ENCODE data around the gene FAM193B.

DNA sequence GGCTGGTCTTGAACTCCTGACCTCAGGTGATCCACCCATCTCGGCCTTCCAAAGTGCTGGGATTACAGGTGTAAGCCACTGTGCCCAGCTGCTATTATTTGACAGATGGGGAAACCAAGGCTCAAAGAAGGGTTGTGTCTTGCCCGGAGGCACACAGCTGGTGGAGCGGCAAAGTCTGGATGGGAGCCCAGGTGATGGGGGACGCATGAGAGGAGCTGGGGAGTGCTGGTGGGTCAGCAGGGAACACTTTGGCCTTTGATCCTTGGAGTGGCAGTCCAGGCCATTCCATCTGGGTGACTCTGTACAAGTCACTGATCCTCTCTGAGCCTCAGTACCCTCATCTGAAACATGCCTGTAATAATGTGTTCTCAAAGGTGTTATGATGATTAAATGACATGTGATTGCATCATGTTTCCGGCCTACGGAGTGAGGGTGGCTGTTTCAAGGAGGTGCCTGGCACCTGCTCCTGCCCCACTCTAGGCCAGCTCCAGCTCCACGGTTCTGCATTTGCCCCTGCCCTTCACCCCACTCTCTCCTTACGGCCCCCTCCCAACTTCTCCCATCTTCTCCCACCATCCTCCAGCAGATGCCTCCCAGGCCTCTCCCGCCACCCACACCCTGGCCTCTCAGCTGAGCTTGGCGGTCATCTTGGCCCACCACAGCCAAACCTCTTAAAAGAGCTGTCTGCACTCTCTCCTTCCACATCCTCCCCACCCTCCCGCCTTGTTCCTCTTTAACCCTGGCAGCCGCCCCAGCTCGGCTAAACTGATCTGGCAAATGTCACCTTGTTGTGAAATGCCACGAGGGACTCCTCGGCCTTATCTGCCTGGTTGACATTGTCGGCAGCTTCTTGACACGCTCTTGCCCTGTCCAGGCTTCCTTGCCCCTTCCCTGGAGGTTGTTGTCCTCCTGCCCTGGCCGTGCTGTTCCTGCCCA lies 75.4 kb downstream of the FAM193B start:
- TF ChIP-seq, protein P1, sequence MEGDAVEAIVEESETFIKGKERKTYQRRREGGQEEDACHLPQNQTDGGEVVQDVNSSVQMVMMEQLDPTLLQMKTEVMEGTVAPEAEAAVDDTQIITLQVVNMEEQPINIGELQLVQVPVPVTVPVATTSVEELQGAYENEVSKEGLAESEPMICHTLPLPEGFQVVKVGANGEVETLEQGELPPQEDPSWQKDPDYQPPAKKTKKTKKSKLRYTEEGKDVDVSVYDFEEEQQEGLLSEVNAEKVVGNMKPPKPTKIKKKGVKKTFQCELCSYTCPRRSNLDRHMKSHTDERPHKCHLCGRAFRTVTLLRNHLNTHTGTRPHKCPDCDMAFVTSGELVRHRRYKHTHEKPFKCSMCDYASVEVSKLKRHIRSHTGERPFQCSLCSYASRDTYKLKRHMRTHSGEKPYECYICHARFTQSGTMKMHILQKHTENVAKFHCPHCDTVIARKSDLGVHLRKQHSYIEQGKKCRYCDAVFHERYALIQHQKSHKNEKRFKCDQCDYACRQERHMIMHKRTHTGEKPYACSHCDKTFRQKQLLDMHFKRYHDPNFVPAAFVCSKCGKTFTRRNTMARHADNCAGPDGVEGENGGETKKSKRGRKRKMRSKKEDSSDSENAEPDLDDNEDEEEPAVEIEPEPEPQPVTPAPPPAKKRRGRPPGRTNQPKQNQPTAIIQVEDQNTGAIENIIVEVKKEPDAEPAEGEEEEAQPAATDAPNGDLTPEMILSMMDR (IDR thresholded peaks at IDR 0.05; ENCODE audit: low read depth, low read length), result no peak
- TF ChIP-seq EZH2phosphoT487 (IDR thresholded peaks at IDR 0.05; ENCODE audit: low read depth), result no peak
